ENCODE measurements around the gene NUCB1.
A peak's percentile ranks its signal among the peaks of the same experiment; 100 is the strongest.
"Not testable (repeated sequence)": the region's sequence is repeated elsewhere in the genome, so short reads cannot be mapped to it uniquely, and the experiment has no call there.

Gene NUCB1

GRCh38 chr19:48899781-48900476 is at the start of gene NUCB1:
NUCB1 (plus strand) TSS chr19:48900312; CDS start chr19:48900797, 485 bp downstream.
- peak; percentile 98 for DNase-seq

- no peak for DNase-seq
Observed at GRCh38 chr19:48852292-48852691, 47.8 kb upstream of the NUCB1 start.

- DNase-seq: no peak
Observed at GRCh38 chr19:48853483-48853882, 46.6 kb upstream of the NUCB1 start.

DNA sequence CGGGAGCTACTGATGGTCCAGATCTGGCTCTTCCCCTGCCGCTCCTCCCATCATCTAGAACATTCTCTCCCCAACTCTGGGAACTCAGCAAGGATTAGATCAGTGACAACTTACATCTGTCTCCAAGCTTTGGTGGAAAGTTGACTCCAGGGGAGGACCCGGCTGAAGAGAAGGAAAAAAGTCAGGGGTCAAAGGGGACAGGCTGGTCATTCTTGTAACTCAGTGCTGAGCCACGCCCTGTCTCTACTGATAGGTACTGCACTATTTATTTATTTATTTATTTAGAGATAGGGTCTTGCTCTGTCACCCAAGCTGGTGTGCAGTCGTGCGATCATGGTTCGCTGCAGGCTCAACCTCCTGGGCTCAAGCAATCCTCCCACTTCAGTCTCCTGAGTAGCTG is 46.0 kb upstream of the NUCB1 start:
- no peak for DNase-seq

DNA sequence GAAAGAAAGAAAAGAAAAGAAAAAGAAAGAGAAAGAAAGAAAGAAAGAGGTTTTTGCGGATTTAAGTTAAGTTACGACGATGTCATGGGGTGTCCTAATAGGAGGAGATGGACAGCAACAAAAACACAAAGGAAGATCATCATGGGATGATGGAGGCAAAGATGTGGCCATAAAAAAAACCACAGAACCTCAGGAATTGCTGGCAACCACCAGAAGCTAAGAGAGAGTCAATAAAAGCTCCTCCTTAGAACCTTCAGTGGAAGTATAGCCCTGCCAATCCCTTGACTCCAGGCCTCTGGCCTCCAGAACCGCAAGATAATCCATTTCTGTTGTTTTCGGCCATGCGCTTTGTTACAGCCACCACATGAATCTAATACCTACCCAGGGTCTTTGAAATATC is 43.2 kb upstream of the NUCB1 start:
- DNase-seq: no peak

GRCh38 chr19:48858984-48859710 is 41.0 kb upstream of the NUCB1 start:
- DNase-seq: no peak

DNA sequence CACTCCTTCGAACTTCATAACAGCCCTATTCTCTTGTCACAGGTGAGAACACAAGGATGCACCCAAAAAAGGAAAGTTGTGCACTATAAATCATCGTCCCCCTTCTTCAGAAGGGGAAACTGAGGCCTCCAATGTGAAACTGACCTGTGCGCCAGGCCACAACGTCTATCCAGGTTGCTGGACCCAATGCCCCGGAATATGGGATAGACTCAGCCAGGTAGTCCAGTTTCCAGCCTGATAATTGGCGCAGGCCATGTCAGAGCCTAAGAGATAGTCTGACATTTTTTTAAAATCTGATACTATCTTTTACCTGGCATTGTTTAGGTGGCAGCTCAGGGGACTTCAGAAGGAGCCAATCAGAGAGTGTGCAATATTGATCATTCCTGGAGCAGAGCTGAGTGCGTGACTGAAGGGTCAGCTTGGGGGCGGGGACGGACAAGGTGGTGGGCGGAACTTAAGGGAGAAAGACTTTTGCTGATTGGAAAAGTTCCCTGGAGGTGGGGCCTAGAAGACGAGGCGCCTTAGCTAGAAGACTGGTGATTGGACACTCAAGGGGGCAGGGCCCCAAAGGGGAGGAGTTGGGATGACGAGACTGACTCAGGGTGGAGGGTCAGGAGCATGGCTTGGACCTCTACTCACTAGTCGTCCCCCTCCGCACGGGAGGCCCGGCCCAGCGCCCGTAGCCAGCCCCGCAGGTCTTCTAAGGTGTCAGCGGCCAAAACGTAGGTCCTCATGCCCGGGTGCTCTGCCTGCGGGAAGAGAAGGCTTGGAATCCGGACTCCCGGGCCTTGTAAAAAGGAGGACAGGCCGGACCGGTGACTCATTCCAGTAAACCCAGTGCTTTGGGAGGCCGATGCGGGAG is 40.2 kb upstream of the NUCB1 start:
- no peak for DNase-seq

GRCh38 chr19:48861313-48861712 is 38.8 kb upstream of the NUCB1 start:
- no peak for DNase-seq

- DNase-seq: no peak
Observed at GRCh38 chr19:48862827-48863226, 37.3 kb upstream of the NUCB1 start.

GRCh38 chr19:48866692-48867091 is 33.4 kb upstream of the NUCB1 start:
- no peak for DNase-seq

DNA sequence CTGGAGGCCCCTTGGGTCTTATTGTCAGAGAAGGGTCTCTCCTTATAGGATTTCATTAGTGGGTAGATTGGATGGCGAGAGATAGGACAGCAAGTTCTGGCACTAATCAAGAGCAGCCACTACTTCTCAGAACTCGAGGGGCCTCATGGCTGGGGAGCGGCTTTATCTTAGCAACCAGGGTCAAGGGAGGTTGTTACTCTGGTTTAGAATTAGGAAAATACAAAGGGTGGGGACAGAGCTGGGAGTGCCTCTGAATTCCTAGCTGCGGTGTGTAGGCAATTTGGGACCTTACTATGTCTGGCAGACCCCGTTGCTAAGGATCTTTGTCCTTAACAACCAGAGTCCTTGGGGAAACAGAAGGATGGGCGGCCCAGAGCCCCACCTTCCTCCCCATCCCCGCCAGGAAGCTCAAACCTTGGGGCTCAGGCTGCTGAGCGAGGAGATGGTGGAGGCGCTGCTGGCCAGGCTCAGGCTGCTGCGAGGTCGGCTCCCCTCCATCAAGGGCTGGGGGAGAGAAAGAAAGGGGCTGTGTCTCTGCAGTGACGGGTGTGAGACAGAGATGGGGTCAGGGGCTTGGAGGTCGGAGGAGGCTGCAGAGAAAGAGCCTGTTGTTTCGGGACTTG is 32.9 kb upstream of the NUCB1 start:
- DNase-seq: no peak

GRCh38 chr19:48867746-48868113 is 32.4 kb upstream of the NUCB1 start:
- DNase-seq: no peak

DNA sequence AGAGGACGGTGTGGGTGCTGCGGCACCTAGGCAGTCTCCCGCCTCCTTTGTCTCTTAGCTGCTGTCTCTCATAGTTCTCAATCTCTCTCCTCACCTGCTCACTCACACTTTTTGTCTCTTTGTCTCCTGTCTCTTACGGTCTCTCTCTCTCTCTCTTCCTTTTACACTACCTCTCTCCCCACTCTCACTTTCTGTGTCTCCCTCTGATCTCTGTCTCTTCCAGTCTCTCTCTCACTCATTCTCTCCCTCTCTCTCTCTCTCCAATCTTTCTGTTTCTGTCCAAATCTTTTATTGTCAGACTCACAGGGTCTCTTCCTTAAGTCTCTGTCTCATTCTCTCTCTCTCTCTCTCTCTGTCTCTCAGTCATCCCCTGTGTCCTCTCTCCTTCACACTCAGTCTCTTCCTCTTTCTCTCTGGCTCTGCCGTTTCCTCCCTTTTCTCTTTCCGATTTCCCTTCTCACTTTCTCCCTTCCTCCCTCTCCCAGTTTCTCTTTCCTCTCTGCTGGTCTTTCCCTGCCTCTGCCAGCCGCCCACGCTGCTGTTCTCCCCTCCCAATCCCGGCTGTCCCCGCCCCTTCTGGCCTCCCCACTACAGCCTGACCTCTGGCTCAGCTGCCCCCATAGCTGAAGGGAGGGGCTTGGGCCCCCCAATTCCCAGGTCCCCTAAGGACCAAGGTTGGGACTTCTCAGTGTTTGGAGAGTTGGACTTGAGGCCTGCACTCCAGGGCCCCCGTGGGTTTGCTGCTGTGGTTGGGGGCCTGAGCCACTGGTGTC is 31.8 kb upstream of the NUCB1 start, which contains the start of gene PLEKHA4:
Gene PLEKHA4 (minus strand): TSS at position 504 of the 773 bp plus-strand sequence. CDS start 997 bp downstream, outside the sequence.
- no peak for DNase-seq

DNA sequence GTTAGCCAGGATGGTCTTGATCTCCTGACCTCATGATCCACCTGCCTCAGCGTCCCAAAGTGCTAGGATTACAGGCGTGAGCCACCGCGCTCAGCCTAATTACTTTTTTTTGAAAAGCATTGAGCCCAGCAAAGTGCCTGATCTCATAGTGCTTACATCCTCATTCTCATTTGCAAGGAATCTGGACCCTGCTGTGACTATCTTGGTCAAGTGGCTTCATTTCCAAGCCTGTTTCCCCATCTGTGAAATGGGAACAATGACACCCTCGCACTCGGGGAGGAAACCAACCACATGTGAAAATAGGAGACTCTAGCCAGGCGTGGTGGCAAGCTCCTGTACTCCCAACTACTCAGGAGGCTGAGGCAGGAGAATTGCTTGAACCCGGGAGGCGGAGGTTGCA is 30.1 kb upstream of the NUCB1 start:
- DNase-seq: no peak

DNA sequence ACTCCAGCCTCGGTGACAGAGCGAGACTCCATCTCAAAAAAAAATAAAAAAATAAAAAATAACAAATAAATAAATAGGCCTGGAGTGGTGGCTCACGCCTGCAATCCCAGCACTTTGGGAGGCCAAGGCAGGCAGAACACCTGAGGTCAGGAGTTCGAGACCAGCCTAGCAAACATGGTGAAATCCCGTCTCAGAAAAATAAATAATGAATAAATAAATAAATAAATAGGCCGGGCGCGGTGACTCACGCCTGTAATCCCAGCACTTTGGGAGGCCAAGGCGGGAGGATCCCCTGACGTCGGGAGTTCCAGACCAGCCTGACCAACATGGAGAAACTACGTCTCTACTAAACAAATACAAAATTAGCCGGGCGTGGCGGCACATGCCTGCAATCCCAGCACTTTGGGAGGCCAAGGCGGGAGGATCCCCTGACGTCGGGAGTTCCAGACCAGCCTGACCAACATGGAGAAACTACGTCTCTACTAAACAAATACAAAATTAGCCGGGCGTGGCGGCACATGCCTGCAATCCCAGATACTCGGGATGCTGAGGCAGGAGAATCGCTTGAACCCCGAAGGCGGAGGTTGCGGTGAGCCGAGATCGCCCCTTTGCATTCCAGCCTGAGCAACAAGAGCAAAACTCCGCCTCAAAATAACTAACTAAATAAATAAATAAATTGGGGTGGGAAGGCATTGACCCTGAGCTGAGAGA is 28.5 kb upstream of the NUCB1 start:
- not testable (repeated sequence) for DNase-seq

GRCh38 chr19:48872182-48872883 is 27.8 kb upstream of the NUCB1 start, which contains the start of gene PPP1R15A:
PPP1R15A (plus strand) TSS chr19:48872421; CDS start chr19:48873234, 813 bp downstream.
- peak; percentile 96 for DNase-seq

GRCh38 chr19:48872884-48873475 is 27.1 kb upstream of the NUCB1 start:
- DNase-seq: peak; percentile 71

- DNase-seq: no peak
Observed at GRCh38 chr19:48873476-48874302, 26.4 kb upstream of the NUCB1 start.

All from COR-L47 (cell line).